NB4 (cell line): ENCODE results near the gene RGS19.

ENCODE experiments used
- DNase-seq: peaks from one replicate; pipeline ENCODE4 v3.0.0; 2010; ENCODE audit warnings: low read depth
- H3K4me3 ChIP-seq: one replicate; pipeline ENCODE4 v1.5.1; 2011; ENCODE audit warnings: mild to moderate bottlenecking, low read depth, low read length, moderate library complexity
- MYC ChIP-seq: IDR thresholded peaks from 2 replicates; pipeline ENCODE4 v1.6.1; 2011; ENCODE audit warnings: low read depth, low read length
- POLR2A ChIP-seq: IDR thresholded peaks from 2 replicates; pipeline ENCODE4 v1.6.1; 2011; ENCODE audit warnings: mild to moderate bottlenecking; ENCODE audit not compliant: insufficient read length; ENCODE audit errors: extremely low read depth
- TF ChIP-seq, protein P1 (sequence below): IDR thresholded peaks from 2 replicates; pipeline ENCODE4 v1.6.1; 2011; ENCODE audit warnings: low read depth, low read length
- TF ChIP-seq, protein P2 (sequence below): IDR thresholded peaks from one replicate; pipeline ENCODE4 v1.5.1; 2012; ENCODE audit warnings: low read depth, low read length

Gene RGS19

DNA sequence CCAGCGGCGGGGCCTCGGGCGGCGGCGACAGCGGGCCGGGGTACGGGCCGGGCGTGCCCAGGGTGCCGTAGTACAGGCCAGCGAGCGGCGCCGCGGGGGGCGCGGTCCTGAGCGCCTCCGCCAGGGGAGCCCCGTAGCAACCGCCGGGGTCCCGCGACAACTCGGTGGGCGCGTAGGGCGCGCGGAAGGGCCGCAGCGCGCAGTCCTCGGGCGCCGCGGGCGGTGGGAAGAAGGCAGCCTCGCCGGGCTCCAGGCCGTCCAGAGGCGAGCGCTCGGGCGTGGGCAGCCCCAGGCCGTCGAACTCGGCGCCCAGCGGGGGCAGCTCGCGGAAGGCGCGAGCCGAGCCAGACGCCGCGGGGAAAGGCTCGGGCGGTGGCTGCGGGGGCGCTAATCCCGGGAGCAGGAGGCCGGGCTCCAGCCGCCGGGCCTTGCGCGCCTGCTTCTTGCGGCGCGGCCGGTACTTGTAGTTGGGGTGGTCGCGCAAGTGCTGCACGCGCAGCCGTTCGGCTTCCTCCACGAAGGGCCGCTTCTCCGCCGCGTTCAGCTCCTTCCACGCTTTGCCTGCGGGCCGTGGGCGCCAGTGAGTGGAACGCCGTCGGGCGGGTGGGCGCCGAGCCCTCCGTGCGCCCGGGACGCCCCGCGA lies 30.8 kb downstream of the RGS19 start:
- peak; percentile 15 for TF ChIP-seq POLR2A
- TF ChIP-seq, protein P1, sequence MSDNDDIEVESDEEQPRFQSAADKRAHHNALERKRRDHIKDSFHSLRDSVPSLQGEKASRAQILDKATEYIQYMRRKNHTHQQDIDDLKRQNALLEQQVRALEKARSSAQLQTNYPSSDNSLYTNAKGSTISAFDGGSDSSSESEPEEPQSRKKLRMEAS: no peak
- TF ChIP-seq, protein P2, sequence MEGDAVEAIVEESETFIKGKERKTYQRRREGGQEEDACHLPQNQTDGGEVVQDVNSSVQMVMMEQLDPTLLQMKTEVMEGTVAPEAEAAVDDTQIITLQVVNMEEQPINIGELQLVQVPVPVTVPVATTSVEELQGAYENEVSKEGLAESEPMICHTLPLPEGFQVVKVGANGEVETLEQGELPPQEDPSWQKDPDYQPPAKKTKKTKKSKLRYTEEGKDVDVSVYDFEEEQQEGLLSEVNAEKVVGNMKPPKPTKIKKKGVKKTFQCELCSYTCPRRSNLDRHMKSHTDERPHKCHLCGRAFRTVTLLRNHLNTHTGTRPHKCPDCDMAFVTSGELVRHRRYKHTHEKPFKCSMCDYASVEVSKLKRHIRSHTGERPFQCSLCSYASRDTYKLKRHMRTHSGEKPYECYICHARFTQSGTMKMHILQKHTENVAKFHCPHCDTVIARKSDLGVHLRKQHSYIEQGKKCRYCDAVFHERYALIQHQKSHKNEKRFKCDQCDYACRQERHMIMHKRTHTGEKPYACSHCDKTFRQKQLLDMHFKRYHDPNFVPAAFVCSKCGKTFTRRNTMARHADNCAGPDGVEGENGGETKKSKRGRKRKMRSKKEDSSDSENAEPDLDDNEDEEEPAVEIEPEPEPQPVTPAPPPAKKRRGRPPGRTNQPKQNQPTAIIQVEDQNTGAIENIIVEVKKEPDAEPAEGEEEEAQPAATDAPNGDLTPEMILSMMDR: no peak
- H3K4me3 ChIP-seq: peak overlapping the region; percentile 62
- DNase-seq: peak; percentile 64

DNA sequence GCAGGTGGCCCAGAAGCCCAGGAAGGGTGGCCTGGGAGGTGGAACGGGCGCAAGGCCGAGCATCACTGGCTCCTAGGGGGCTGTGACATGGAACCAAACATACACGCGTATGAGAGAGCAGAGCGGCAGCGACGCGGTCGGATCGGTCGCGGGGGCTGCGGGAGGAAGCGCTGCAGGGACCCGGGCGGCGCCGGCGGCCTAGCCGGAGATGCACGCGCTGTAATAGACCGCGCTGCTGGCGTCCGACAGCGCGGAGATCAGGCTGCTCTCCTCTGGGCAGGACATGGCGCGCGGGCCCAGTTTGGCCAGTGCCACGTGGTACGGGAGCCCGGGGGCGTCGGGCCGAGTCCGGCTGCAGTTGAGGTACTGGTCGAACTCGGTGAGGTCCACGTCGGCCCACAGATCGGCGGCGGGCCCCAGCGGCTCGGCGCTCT lies 31.3 kb downstream of the RGS19 start:
- TF ChIP-seq POLR2A: no peak
- TF ChIP-seq, protein P1: peak; percentile 82
- TF ChIP-seq MYC: no peak; the same call in 1 of the 2 replicates
- TF ChIP-seq, protein P2: no peak
- peak overlapping the region; percentile 63 for H3K4me3 ChIP-seq
- peak; percentile 80 for DNase-seq

DNA sequence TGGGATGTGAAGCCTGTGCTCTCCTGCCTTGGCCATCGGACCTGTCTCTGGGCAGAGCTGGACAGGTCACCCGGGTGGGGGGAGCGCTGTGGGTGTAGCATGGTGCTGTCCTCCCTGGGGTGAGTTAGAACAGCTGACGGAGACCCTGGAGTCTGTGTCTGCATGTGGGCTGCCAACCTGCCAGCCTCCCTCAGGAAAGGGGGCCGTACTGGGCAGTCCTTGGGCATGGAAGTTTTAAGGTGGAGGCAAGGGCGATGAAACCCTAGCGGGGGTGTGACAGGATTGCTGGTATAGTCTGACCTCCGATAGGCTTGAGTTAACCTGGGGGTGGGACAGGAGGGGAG lies 32.3 kb downstream of the RGS19 start:
- DNase-seq: no peak
- TF ChIP-seq MYC (no peak), POLR2A (no peak)
- TF ChIP-seq, protein P1: no peak
- TF ChIP-seq, protein P2: no peak
- no peak overlapping the region for H3K4me3 ChIP-seq

DNA sequence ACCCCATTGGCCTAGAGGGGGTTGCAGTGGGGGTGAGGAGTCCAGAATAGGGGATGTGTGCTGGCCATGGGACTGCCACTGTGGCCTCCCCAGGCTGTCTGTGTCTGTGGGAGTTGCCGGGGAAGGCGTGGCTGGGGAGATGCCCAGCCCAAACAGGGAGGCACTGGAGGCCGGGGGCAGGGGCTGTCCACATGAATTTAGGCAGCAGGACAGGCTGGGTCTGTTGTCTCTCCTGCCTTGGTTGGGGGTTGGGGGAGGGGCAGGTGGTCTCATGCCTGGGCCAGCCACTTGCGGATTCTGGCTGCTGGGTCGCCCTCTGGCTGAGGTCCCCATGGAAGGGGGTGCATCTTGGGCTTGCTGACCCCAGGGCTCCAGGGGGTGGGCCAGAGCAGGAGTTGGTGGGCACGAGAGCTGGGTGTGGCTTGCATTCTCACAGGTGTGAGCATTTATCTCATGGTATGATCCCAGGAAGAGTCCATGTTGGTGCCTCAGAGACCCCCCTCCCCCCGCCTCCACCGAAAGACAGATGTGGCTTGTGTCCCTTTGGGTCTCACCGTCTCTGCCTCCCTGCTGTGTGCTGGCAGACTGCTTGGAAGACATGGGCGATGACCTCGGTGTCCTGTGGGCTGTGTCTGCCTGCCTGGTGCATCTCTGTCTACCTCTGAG lies 33.8 kb downstream of the RGS19 start:
- peak; percentile 58 for DNase-seq
- H3K4me3 ChIP-seq: no peak overlapping the region
- no peak for TF ChIP-seq MYC
- TF ChIP-seq, protein P2: no peak
- TF ChIP-seq, protein P1: no peak
- no peak for TF ChIP-seq POLR2A

DNA sequence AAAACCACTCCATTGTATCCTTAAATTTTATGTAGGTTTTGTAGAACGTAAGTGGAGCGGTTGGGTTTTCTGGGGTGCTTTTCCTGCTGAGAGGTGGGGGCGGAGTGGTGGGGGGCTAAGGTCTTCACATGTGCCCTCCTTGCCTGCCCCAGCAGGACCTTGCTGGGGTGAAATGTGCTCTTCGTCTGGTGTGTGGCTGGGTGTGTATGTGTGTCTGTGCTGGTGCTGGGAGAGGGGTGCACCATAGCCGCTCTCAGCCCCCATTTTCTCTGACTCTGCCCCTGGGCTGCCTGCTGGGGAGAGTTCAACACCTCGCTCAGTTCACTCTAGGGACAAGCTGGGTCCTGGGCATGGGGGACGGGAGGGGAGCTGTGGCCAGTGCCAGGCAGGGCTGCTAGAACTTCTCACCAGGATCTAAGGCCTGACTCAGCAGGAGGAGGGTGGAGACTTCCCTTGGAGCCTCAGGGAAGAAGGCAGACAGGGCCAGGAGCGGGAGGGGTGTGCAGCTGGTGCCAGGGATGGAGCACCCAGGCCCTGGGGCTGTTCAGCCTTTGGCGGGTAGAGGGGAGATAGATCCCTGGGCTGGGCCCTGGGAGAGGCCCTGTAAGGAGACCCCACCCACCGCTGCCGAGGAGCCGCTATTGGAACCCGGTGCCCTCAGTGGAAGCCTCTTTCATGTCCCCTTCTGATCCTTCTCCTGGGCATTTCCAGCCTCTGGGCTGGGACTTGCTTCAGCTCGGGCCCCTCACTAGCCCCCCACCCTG lies 34.7 kb downstream of the RGS19 start:
- no peak overlapping the region for H3K4me3 ChIP-seq
- DNase-seq: no peak
- no peak for TF ChIP-seq MYC
- TF ChIP-seq, protein P1: no peak

DNA sequence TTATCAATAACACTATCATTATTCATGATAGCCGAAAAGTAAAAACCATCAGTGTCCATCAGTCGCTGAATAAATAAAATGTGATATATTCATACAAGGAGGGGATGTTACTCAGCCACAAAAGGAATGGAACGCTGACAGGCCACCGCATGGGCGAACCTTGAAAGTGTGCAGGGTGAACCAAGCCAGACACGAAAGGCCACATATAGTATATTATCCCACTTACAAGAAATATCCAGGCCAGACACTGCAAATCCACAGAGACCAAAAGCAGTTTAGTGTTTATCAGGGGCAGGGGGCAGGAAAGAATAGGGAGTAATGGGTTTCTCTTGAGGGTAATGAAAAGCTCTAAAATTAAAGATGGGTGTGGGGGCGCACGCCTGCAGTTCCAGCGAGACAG lies 35.5 kb downstream of the RGS19 start:
- DNase-seq: no peak
- TF ChIP-seq, protein P1: no peak
- TF ChIP-seq MYC (no peak), POLR2A (no peak)
- TF ChIP-seq, protein P2: no peak
- no peak overlapping the region for H3K4me3 ChIP-seq
